GM12872 (cell line): ENCODE measurements around the gene KDM3B.
A peak's percentile ranks its signal among the peaks of the same experiment; 100 is the strongest.

Experiments
- CTCF ChIP-seq: IDR thresholded peaks from 3 replicates; pipeline ENCODE4 v1.5.1; 2011; ENCODE audit warnings: low read depth, mild to moderate bottlenecking, low read length, moderate library complexity; ENCODE audit not compliant: insufficient read depth

The KDM3B gene

DNA sequence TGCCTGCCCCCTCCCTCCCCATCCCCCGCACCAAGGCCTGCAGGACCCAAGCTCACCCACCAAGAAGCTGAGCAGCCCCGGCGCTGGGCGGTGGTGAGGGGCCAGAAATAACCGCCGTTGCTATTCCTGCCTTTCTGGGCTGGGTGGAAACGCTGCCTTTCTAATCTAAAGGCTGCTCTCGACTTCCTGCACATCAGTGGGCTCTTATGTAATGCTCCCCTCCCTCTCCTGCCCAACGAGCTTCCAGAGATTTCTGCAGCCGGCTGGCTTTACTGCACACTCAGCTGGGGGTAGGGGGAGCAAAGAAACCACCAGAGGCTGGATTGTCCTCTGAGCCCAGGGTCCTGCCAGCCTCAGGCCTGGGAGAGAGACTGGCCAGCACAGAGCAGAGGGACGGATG is 105.9 kb downstream of the KDM3B start:
- TF ChIP-seq CTCF, result no peak

DNA sequence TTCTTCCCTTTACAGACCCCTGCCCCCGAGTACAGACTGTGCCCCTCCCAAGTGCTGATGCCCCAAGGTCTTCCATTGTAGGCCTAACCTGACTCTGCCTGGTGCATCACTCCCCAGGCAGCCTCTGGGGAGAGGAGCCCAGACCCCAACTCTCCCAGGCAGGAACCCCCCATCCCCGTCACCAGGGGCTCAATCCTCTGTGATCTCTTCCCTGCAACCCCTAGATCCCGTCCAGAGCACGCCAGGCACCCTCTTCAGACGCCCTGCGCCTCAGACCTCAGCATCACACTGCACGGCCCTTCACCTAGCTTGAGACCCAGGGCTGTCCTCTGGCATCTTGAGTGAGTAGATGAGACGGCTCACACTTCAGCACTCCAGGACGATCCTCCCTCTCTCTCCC is 106.4 kb downstream of the KDM3B start:
- no peak for TF ChIP-seq CTCF

- no peak for TF ChIP-seq CTCF
Measured at GRCh38 chr5:138459311-138459933, 106.9 kb downstream of the KDM3B start.

DNA sequence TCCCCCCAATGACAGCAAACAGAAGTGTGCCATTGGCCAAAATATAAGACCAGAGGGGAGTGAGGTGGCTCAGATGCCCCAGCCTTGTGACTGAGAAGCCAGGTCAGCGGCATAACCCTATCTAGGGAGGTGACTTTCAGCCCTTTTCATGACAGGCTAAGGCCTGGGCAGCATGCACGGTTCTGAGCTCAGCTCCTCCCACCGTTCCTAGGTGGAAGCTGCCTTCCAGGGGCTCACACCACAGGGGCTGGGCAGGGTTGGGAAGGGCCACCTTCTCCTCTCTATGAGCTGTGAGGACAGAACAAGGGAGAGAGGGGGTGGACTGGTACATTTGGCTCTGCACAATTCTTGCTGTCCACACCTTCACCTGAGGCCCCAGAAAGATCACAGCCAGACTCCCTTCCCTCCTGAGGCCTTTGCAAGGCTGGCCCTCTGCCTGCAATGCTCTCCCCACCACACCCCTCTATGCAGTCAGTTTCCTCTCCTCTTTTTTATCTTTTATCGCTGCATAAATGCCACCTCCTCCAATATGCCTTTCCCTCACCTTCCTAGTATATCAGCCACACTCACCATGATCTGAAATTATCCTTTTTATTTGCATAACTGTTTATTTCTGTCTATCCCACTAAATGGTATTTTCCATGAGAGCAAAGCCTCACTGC is 107.7 kb downstream of the KDM3B start:
- TF ChIP-seq CTCF, result no peak

- TF ChIP-seq CTCF, result no peak
Measured at GRCh38 chr5:138461343-138462125, 109.0 kb downstream of the KDM3B start.

DNA sequence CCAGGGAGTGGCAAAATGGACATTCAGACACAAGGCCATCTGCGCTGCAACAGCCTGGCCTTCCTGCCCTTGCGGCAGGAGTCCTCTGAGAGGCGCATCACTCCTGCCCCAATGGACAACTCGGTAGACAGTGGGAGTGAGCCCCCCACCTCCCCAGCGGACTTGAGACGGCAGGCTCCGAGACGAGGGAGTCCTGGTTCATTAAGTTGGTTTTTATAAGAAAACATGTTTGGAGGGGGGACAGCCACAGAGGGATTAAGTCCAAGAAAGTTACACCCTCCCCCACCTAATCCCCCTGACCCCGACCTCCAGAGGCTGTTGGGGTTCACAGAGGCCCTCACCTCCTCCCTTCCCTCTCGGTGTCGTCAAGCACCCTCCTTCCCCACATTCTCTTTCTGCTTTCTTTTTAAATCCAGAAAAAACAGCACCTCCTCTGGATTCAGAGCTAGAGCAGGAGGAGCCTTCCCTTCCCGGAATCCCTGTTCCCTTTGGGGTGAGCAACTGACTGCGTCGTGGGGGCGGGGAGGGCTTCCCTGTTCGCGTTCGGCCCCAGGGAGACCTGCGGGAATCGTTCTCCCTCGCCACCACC is 111.0 kb downstream of the KDM3B start:
- no peak for TF ChIP-seq CTCF

DNA sequence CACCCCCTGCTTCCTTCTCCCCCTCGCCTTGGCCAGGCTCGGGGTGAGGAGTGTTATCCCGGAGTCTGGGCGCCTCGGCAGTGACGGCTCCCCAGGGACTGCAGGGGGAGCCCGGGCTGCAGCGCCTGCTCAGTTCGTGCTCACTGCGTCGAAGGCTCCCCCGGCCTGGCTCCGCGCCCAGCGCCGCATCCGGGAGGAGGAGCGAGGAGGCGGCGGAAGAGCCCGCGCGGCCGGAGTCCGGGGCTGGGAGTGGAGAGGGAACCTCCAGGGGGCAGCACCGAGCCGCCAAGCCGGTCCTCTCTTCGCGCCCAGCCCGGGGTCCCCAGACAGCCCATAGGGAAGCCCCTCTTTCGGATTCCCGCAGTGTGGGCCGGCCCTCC is 111.5 kb downstream of the KDM3B start:
- TF ChIP-seq CTCF, result peak; percentile 71
